HG03097 (cell line): ENCODE results near the gene SRPK3.

Source experiments
- ATAC-seq: cut with Tn5 transposase; IDR thresholded peaks from one replicate; pipeline ENCODE4 v1.9.1; 2021; ENCODE audit not compliant: unreplicated experiment, low FRiP score

Gene SRPK3

DNA sequence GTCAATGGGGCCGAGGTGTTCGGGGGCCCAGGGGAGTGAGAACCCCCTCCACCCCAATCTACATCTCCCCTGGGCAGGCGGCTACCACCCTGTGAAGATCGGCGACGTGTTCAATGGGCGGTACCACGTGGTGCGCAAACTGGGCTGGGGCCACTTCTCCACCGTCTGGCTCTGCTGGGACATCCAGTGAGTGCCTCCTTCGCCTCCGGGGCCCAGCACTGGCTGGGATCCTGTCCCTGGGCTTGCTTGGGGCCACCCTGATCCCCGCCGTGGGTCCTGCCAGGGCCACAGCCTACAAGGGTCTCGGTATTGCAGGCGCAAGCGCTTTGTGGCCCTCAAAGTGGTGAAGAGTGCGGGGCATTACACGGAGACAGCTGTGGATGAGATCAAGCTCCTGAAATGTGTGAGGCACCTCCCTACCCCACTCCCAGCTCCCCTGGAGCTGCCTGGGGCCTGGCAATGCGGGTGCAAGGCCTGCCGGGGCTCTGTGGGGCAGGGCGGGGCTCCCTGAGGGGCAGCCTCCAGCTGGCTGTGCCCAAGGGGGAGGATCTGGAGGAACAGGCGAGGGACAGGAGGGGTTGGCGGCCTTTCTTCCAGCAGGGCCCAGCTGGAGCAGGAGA is 697 bp downstream of the SRPK3 start:
- ATAC-seq = no peak

DNA sequence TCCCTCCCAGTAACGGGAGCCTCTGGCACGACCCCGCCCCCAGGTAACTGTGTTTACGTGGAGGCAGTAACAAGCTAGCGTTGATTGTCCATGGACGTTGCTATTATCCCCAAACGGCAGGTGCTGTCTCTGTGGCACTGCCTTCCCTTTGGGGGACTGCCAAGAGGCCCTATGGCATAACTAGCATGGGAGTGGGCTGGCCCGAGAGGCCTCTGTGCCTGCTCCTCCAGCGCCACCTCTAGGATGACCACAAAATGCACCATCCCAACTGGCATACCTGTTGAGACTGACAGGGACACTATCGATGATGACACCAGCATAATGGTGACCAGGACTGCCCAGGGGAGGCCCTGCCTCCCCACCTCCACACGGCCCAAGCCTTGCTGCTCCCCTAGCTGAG is 1.5 kb downstream of the SRPK3 start:
- ATAC-seq = no peak

DNA sequence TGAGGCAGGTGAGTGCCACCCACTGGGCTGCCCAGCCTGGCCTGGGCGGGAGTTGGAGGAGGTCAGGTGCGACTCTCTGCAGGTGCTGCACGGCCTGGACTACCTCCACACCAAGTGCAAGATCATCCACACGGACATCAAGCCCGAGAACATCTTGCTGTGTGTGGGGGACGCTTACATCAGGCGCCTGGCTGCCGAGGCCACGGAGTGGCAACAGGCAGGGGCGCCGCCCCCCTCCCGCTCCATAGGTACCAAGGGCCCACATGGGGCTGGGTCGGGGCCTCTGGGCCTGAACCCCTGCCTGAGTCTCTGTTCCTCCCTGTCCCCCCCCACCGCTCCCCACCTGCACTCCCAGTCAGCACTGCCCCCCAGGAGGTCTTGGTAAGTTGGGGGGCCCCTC is 2.0 kb downstream of the SRPK3 start:
- no peak for ATAC-seq

DNA sequence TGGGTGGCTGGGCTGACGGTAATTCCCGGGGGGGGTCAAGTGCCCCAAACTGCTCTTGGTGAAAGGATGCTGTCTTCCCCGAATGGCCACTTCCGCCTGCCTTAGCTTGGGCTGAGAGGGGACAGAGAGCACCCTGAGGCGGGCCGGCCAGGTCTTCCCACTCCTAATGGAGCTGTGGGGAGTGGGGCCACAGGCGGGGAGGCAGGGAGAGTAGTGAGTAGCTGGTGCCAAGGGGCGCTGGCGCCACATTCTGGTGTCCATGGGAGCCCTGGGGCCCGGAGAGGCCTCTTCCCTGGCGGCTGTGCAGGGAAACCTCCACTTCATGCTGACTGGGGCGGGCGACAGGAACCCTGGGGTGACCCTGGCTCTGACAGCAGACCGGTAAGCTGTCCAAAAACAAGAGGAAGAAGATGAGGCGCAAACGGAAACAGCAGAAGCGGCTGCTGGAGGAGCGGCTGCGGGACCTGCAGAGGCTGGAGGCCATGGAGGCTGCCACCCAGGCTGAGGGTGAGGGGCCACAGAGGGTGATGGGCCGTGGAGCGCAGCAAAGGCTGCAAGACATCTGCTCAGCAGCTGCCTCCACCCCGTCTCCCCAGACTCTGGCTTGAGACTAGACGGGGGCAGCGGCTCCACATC is 2.7 kb downstream of the SRPK3 start:
- no peak for ATAC-seq

DNA sequence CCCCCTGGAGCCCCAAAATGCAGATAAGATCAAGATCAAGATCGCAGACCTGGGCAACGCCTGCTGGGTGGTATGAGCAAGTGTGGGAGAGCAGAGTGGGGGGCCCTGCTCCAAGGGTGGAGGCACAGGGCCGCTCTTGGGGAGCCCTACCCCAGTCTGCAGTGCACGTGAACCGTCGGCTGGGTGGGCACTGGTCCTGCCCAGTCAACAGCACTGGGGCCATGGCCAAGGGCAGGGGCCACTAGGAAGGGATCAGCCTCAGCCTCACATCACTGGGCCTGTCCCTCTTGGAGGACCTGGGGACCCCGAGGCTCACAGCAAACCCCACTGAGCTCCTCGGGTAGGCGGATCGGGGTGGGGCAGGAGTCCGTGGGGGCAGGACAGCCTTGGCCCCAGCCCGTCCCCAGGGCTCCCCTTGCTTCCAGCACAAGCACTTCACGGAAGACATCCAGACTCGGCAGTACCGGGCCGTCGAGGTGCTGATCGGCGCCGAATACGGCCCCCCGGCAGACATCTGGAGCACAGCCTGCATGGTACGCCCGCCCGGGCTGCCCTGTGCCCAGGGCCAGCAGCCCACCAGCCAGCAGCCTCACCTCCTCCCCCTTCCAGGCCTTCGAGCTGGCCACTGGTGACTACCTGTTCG is 3.6 kb downstream of the SRPK3 start:
- ATAC-seq = no peak

DNA sequence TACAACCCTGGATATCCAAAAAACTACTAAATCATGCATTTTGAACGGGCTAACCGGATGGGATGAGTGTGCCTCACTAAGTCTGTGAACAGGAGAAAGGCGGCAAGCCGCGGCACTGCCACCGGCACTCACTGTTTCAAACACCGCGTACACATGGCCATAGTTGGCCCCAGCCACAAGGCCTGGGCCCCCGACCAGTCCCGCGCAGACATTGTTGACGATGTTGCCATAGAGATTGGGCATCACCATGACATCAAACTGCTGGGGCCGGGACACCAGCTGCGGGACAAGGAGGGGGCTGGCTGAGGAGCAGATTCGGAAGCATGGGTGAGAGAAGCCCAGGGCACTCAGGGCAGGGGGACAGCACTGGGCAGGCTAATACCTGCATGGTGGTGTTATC is 5.8 kb downstream of the SRPK3 start:
- no peak for ATAC-seq

DNA sequence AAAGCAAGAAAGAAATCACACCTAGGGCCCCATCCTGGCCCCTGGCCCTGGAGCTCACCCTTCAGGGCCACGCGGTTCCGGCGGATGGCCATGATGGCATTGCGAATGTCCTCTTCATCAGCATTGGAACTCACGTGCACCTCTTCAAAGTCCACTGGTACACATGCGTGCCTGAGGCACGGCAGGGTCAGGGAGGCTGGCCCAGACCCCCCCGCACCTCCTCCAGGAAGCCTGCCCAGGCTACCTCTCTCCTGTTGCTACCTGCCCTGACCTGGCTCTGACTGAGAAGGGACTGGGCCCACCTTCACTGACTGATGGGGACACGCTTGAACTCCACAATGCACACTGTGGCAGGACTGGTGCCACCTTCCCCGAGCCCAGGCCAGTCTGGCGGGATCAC is 8.8 kb downstream of the SRPK3 start:
- no peak for ATAC-seq

DNA sequence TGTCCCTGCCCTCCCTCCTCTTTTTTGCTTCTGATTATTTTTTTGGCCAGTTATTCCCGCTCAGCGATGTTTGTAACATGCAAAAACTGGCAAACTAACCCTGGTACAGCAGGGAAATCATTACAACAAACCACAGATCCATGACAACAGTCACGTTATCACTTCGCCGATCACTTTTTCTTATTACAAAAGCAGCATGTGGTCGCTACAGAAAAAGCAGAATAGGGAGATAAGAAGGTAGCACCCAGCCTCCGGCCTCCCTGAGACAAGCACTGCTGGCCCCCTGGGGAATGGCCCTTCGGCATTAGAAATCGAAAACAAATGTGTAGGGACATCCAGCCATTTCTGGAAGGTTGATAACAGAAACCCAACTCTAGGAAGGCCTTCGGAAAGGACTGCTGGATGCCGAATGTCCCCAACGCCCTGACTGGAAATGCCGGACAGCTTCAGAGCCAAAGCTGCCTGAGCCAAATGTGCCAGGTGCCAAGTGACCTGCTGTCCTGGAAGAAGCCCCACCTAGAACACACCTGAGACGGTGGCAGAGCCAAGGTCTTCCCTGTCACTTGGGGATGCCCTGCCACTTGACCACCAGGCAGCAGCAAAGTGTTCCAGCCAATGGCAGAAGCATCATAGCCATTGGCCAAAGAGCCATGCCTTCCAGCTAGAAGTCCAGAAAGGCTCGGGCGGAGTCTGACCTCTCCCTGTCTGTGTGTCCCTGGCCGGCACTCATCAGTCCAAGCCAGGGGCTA is 10.4 kb downstream of the SRPK3 start:
- ATAC-seq = no peak

DNA sequence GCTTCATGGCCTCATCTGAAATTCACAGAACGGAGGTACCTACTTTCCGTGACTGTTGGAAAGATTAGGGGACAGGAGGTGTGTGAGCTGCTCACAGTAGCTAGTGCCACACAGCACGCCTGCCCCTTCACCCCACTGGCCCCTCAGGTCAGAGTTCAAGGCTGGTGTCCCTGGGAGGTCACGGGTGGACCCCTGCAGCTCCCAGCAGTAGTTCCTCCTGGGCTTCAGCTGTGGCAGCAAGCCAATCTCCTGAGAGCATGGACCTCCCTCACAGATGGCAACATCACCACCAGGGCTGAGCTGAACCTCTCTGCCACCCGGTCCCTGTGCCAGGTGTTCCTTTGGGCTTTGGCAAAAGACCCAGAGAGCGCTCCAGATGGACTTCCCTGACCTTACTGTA is 11.5 kb downstream of the SRPK3 start:
- no peak for ATAC-seq

DNA sequence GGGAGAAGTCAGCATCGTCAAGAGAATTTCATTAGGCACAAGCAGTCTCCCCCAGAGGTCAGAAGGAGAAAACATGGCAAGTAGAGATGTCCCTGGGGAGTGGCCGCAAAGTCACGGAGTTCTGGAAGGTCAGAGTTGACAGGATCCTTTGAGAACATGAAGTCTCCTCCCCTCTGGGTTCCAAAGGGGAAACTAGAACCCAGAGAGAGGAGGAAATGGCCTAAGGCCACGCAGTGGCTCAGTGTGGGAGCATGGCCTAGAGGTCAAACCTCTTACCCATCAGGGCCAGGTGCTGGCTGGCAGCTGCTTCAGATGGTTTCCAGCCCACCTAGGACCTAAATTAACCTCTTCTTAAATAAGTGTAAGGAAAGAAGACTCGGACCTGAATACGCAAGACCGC is 12.4 kb downstream of the SRPK3 start:
- no peak for ATAC-seq

DNA sequence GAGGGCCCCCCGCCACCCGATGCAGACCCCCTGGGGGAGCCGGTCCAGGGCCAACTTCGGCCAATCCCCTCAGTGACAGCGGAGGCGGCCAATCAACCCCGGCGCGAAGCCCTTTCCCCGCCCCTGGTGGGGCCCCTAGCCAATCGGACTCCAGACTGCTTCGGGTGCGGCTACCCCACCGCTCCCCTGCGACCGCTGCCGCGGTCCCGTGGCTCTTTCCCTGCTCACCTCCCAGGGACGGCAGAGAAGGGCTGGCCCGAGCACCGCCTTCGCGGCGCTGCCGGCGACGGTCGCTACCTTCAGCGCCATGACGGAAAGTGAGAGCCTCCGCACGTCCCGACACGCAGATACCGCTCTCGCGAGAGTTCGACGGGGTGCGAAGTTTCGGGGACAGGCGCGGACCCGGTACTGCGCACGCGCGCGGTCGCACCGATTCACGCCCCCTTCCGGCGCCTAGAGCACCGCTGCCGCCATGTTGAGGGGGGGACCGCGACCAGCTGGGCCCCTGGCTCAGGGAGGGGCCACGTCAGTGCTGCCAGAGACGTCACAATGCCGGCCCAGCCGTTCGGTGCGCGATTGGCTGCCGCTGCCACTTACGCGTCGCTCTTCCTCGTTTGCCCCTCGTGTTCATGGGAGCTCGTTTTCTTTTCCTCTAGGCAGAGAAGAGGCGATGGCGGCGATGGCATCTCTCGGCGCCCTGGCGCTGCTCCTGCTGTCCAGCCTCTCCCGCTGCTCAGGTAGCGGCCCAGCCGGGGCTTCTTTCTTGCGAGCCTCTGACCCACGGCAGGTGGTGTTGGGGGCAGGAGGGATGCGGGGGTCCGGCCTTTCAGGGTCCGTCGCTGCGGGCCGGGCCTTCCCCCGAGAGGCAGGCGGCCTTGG is 13.4 kb downstream of the SRPK3 start, which contains the start of the genes IDH3G and SSR4:
Gene IDH3G, minus strand, starts transcription at position 358 of the 879 bp plus-strand sequence. Its CDS starts 49 bp downstream, at position 309.
Gene SSR4, plus strand, starts transcription at position 651 of the 879 bp plus-strand sequence. Its CDS starts 20 bp downstream, at position 671.
- peak; percentile 82 for ATAC-seq

DNA sequence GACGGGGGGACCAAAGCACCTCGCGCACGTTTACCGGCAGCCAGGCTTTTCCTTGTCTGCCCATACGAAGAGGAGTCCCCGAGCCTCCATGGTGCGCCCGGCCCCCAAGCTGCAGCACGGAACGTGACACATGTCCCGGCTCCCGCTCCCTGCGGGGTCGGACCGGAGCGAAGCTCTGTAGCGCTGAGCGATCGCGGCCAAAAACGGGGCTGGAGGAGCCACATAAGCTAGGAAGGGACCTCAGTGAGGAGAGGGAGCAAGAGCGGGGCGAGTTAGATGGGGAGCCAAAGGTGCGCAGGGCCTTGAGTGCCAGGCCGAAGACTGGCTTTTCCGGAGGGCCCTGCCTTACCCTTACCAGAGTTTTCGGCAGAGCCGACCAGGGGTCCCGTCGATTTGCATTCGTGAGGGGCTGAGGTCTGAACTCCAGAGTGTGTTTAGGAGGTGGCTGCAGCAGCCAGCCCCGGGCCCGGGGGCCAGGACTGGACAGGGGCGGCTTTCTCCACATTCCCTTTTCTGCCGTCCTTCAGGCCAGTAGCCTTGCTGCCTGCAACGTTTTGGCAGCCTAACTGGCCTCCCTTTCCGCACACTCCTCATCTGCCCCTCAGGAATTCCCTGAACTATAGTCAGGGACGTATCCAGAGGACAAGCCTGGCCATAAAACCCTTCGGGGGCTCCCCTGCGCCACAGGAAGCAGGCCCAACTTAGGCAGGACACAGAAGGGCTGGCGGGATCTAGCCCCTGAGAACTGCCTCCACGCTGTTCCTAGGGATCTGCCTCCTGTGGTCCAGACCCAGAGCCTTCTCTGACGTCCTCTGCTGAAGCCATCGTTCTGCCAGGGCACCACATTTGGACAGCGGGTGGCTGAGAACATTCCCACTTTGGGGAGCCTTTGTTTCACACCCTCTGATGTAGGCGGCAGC is 14.3 kb downstream of the SRPK3 start:
- no peak for ATAC-seq

DNA sequence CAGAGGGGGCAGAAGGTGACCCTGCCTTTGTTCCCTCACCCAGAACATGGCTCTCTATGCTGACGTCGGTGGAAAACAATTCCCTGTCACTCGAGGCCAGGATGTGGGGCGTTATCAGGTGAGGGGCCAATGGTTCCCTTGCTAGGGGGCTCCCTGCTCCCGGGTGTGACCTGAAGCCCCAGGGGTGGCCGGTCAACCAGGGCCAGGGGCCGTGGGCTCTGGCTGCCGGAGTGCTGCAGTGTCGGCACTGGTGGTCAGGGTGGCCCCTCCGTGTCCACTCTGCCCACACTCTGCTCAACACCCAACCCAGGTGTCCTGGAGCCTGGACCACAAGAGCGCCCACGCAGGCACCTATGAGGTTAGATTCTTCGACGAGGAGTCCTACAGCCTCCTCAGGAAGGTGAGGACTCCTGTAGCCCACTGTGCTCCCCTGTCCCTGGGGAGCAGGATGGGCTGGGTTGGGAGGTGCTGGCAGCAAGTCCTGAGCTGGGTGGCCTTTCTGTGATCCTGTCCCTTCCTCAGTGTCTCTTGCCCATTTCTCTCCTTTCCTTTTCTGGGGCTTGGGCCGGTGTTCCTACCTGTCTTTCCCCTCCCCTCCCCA is 16.7 kb downstream of the SRPK3 start:
- no peak for ATAC-seq

DNA sequence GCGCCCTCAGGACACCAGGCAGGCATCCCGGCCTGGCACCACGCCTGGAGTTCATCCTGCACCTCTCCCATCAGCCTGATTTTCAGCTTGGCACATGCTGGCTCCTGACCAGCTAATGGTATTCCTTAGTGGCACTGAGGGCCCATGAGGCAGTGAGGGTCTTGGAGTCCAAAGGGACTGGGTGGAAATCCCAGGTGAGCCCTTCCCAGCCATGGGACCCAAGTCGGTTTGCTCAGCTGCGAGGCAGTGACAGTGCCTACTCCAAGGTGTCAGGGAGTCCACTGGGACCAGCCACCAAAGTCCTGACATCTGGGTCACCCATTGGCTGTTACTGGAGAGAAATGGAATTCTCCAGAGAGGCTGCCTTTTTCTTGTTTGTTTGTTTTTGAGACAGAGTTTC is 18.5 kb downstream of the SRPK3 start:
- no peak for ATAC-seq

DNA sequence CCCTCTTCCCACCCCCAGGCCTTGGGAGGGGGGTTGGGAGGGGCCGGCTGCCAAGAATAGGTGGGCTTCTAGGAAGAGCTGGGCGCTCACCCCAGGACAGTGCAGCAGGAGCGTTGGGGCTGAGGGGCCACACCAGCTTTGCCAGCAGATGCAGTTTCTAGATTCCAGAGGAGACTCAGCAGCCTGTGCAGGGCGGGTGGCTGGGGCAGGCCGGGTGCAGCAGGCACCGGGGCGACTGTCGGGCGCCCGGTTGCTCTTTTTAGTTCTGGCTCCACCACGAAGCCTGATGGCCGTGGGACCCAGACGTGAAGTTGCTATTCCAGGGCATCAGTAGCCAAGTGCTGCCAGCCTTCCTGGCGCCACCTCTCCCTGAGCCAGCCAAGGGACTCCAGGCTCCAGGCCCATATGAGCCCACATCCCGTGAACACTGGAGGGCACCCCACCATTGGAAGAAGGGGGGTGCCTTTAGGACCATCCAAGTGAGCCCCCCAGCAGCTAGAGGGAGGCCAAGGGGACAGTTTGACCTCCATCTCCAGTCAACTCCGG is 19.4 kb downstream of the SRPK3 start:
- ATAC-seq = no peak

DNA sequence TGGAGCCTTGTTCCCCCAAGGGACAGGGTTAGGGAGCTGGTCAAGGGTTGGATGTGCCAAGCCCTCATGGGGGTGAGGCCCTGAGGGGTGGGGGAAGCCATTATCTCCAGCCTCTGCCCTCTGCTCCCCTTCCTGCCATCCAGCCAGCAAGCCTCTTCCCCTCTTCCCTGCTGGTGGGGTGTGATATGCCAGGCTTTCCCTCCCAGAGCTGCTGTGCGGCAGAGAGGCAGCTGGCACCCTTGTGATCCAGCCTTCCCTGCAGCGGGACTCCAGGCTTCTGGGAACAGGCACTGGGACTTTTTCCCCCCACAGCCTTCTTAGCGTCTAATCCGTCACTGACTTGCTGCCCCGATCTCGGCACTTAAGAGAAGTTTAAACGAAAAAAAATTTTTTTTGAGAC is 19.9 kb downstream of the SRPK3 start:
- ATAC-seq = no peak

DNA sequence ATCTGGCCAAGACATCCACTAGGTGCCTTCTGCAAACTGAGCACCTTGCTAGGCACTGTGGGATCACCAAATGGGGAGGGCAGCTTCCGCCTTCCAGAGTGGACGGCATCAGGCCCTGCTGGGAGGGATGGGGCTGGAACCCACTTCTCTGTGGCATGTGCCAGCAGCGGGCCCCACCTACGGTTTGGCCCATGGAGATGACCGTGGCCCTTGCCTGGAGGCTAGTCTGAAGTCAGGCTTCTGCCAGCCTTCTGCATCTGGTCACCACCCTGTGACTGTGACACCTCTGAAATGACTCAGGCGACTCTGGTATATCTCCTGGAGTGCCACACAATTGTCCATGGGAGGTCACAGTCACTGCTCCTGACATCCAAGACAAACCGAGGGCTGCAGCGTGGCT is 20.8 kb downstream of the SRPK3 start:
- ATAC-seq = no peak

DNA sequence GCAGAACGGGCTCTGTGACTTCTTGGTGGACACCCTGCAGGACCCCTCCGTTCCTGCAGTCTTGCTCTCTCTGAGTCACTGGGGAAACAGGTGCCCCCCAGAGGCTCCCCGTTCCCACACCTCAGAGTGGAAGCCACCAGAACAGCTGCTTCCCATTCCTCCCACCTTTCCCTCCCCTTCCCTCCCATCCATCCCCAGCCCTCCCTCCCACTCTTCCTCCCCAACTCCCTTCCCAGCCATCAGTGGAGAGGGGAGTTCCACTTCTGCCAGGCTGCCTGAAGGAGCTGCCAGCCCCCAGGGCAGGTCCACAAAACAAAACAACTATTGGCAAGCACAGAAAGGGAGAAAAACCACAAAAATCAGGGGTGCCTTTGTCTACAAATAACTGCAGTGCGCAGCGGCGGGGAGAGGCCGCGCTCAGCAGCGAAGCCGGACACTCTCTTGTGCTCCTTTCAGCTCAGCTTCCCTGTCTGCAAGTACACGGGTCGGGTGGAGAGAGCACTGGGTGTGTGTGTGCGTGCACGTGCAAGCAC is 21.7 kb downstream of the SRPK3 start:
- ATAC-seq = no peak
